HG03520 (cell line): ENCODE measurements around the gene ZNF248.
"Not testable (repeated sequence)": the region's sequence is repeated elsewhere in the genome, so short reads cannot be mapped to it uniquely, and the experiment has no call there.

Source experiments
- ATAC-seq: cut with Tn5 transposase; IDR thresholded peaks from one replicate; pipeline ENCODE4 v1.9.1; 2021; ENCODE audit warnings: mild to moderate bottlenecking, moderate library complexity; ENCODE audit not compliant: unreplicated experiment

ZNF248 gene

DNA sequence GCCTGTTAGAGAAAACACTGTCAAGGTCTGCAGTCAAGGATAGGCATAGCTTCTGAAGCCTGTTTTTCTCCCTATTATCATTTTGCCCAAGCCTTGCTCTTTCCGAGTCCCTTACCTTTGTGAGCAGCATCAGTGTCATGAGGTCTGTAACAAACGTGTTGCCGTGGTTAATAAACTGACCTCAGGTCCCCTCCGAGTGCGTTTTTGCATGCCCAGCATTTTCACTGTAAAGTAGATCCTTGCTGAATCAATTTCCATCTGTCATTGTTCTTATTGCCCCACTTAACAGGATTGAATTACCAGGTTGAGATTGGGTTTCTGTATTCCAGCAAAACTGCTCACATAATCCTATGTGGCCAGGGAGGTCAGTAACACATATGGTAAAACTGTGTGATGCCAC is 110.3 kb downstream of the ZNF248 start:
- ATAC-seq: no peak

DNA sequence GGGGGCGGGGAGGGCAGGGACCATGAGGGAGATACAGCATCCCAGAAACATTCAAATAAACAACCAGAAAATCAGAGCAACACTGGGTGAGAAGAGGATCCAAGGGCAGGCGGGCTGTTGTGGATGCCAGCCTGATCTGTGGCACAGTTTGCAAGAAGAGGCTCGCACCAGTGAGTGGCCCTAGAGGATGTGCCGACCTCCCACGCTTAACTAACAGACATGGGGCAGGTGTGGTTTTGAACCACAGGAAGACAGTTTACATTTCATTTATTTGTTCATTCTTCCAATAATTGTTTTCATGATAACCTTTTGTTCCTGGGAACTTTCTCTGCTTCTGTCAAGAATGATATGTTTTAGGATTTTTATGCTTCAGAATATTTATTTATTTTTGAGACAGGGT is 115.6 kb downstream of the ZNF248 start:
- ATAC-seq: no peak

DNA sequence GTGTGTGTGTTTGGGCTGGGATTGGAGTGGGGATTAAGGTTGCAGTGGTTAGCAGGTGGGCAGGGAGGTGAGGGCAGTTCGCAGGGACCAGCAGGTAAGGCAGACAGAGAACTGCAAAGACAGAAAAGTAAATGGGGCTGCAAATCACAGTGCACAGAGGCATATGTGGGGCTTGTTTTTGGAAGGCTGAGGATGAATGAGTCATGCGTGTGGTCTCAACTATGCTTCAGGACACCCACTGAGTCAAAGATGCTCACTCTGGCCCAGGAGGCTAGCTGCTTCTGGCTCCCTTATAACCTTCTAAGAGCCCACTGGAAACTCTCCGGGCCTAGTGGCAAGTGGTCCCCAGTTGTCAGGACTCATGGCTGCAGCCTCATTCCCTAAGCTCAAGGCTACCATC is 118.2 kb downstream of the ZNF248 start:
- no peak for ATAC-seq

DNA sequence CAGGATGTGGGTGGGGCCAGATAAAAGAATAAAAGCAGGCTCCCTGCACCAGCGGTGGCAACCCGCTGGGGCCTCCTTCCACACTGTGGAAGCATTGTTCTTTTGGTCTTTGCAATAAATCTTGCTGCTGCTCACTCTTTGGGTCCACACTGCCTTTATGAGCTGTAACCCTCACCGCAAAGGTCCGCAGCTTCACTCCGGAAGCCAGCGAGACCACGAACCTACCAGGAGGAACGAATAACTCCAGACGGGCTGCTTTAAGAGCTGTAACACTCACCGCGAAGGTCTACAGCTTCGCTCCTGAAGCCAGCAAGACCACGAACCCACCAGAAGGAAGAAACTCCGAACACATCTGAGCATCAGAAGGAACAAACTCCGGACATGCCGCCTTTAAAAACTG is 119.2 kb downstream of the ZNF248 start:
- not testable (repeated sequence) for ATAC-seq

DNA sequence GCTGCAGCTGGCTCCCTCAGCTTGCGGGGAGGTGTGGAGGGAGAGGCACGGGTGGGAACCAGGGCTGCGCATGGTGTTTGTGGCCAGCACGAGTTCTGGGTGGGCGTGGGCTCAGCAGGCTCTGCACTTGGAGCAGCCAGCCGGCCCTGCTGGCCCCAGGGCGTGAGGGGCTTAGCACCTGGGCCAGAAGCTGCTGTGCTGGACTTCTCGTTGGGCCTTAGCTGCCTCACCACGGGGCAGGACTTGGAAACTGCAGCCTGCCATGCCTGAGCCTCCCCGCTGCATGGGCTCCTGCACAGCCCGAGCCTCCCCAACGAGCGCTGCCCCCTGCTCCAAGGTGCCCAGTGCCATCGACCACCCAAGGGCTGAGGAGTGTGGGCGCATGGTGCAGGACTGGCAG is 120.1 kb downstream of the ZNF248 start:
- no peak for ATAC-seq

DNA sequence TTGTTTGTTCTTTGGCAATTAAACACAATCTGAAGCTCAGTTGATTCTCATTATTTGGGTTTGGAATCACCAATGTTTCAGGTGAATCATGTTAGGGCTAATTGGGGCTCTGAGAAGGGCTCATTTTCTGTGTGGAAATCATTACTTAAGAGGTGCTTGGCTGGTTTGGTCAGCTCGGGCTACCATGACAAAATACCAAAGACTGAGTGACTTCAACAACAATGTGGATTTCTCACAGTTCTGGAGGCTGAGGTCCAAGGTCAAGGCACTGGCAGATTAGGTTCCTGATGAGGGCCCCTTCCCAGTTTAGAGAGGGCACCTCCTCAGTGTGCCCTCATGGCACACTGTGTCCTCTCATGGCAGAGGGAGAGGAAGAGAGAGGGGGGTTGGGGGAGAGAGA is 121.3 kb downstream of the ZNF248 start:
- no peak for ATAC-seq

DNA sequence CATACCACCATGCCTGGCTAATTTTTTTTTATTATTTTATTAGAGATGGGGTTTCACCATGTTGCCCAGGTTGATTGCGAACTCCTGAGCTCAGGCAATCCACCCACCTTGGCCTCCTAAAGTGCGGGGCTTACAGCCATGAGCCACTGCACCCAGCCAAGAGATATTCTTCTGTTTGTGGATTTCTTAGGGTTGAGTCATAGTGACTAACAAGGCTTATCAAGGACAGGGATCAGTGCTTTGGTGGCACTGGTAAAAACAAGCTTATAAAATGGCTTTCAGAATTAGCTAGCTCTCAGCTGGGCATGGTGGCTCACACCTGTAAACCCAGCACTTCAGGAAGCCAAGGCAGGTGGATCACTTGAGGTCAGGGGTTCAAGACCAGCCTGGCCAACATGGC is 122.4 kb downstream of the ZNF248 start:
- ATAC-seq: no peak
